Middle frontal gyrus (tissue), 1 donor: ENCODE data around the gene ATP8A2.

Experiments used
- DNase-seq: peaks from one replicate; pipeline ENCODE4 v3.0.0-alpha.2; 2015; ENCODE audit warnings: low spot score; ENCODE audit errors: extremely low spot score

Gene ATP8A2

DNA sequence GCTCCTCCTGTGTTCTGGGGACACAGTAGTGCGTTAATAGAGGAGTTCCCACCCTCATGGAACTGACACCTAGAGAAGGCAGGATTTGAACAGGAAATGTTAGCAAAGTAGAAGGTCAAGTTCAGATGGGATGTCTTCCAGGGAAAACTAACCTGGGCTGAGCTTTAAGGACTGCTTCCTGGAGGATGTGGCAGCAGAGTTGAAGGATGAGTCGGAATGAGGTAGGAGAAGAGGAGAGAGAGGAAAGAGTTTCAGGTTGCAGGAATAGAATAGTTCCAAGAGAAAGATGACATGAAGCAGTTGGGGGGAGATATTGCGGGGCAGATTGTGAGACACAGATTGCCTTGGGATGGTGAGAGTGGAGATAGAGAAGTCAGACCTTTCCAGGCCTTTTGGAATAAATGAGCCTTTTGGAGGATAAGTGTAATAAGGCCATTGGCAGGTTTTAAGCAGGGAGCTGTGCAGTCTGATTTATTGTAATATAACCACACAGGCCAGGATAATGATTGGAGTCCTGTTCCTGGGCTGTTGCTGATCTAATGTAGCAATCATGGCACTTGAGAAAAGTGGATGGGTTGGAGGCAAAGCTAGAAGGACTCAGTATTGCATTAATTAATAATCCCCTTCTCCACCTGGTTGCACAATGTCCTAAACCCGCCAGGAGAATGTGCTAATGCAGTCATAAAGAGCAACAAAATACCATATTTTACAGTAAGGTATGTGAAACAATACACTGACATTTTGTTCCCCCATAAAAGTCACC is 474.6 kb downstream of the ATP8A2 start:
- DNase-seq, result no peak

DNA sequence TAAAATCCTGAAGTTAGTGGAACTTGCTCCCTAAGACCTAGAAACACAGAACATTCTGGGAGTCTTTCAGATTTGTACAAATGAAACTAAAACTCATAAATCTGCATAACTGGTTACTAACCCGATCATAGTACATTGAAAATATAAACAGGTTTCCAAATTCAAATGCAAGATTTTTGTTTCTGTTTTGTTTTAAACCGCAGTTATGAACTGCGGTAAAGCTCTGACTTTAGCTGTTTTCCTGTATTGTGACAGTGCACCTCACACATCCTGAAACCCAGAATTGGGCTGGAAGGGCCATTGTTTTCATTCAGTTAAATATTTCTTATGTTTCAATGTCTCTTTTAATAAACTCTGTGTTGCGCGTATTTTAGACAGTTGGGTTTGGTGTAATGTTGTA is 475.4 kb downstream of the ATP8A2 start:
- no peak for DNase-seq

GRCh38 chr13:25847635-25848626 is 476.2 kb downstream of the ATP8A2 start:
- no peak for DNase-seq

- DNase-seq, result no peak
Observed at GRCh38 chr13:25848812-25849745, 477.3 kb downstream of the ATP8A2 start.

DNA sequence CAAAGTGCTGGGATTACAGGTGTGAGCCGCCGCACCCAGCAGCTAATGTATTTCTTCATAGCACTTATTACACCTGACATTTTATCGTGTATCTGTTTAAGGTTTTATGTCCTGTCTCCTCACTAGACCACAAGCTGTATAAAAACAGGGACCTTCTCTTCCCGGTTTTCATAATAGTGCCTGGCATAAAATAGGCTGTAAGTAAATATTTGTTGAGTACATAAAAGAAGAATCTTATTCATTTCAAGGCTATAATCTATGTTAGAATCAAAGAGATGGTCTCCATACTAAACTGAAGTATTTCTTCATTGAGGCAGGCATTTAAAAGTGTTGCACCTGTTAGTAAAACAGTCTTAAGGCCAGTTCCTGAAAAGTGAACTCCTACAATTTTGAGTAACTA is 486.1 kb downstream of the ATP8A2 start:
- DNase-seq, result no peak

- no peak for DNase-seq
Observed at GRCh38 chr13:25859528-25859927, 487.8 kb downstream of the ATP8A2 start.

GRCh38 chr13:25860265-25860664 is 488.5 kb downstream of the ATP8A2 start:
- no peak for DNase-seq

DNA sequence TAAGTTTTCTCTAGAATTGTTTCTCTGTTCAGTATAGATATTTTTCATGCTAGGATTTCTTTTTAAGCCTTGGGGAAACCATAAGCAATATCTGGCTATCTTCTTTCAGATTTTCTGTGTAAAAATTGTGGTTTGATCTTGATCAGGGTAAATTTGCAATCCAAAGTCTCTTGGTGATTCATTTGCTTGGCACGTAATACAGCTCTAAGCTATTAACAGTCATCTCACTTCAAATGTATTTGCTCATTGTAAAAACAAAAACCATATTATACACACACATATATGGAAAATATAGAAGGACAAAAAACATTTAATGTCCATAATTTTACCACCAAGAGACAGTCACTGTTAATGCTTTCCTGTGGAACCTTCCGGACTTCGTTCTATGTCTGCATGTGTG is 489.1 kb downstream of the ATP8A2 start:
- no peak for DNase-seq

GRCh38 chr13:25862156-25862555 is 490.4 kb downstream of the ATP8A2 start:
- DNase-seq, result no peak

- DNase-seq, result no peak
Observed at GRCh38 chr13:25864116-25864515, 492.3 kb downstream of the ATP8A2 start.

- DNase-seq, result no peak
Observed at GRCh38 chr13:25864936-25865335, 493.2 kb downstream of the ATP8A2 start.

GRCh38 chr13:25865391-25865790 is 493.6 kb downstream of the ATP8A2 start:
- DNase-seq, result no peak

GRCh38 chr13:25867038-25867437 is 495.3 kb downstream of the ATP8A2 start:
- no peak for DNase-seq

DNA sequence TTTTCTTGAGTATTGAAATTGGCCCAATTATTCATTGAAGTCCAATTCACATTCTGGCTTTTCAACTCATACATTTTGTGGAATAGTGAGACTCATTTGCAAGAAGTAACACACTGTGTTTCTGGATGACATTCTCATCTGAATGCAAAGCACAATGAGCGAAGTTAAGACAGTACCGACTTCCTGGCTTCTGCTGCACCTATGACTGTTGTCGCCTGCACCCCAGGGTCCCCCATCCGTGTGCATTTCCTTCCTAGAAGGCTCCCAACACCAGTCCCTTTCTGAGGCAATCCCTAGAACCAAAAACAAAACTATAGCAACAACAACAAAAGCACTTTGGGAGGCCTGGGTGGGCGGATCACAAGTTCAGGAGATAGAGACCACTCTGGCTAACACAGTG is 496.7 kb downstream of the ATP8A2 start:
- no peak for DNase-seq

DNA sequence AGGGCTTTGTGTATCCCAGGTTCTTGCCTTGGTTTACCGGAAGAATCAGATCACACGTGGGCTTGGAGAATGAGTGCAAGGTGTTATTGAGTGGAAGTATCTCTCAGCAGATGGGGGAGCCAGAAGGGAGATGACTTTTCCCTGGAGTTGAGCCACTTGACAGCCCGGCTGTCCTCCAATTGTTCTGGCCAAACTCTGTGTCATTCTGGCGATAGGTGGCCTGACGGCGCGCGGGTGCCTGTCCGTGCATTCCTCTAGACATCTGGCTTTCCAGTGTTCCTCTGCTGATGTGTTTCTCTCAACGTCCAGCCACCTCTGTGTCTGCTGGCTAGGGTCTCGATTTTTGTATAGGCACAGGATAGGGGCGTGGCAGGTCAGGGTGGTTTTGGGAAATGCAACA is 498.2 kb downstream of the ATP8A2 start:
- DNase-seq, result no peak

DNA sequence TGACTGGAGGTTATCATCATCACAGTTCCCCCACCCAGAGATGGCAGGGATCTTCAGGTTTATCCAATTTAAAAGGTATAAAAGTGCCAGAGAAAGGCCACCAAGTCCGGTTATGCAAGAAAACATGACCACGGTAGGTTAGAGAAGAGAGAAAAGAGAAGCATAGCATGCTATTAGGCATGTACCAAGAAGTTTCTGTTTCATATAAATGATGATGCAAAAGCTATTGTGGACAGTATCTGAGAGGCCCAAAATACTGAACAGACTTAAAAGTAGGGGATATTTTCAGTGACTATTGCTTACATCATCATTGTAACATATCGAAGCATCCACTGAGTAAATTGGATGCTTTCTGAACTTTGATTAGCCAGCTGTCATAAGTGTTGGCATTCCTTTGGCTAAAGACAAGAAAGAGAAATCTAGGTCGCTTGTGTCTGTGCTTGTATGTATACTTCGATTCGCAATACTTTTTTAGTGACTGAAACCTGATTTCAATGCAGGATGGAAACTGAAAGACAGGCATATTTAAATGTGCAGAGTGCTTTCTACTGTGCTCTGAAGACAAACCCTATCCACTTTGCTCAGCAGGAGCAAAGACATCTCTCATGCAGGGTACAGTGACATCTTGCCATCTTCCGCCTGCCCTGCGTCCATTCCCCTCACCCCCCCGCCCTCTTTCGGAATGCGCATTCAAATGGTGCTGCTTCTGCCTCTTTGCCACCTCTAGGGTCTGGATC is 499.8 kb downstream of the ATP8A2 start:
- no peak for DNase-seq

- DNase-seq, result no peak
Observed at GRCh38 chr13:25872481-25873241, 500.9 kb downstream of the ATP8A2 start.

- no peak for DNase-seq
Observed at GRCh38 chr13:25873242-25873612, 501.5 kb downstream of the ATP8A2 start.

DNA sequence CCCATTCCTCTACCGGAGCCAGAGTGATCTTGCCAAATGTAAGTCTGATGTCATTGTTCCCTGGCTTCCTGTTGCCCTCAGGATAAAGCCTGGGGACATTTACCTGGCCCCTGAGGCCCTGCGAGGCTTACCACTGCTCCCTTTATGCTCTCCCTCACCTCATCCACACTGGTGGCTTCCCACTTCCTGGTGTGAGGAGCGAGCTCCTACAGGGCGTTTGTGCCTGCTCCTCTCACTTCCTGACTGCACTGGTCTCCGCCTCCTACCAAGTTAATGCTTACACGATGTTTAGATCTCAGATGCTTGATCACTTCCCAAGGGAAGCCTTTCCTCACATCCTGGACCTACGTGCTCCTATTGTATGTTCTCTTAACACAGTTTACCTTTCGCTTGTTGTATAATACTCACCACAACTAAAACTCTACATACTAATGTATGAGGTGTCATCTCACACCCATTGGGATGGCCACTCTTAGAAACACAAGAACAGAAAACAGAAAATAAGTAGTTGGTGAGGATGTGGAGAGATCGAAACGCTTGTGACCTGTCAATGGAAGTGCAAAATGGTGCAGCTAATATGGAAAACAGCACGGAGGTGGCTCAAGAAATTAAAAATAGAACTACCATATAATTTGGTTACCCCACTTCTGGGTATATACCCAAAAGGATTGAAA is 502.4 kb downstream of the ATP8A2 start:
- DNase-seq, result no peak
